SK-N-SH (cell line): ENCODE data around the gene DEGS1.

Source experiments
- CTCF ChIP-seq: fragments of 200-600 bp; sonication (generic); IDR thresholded peaks from 2 replicates; pipeline ENCODE4 v1.6.1; 2017; ENCODE audit warnings: antibody characterized with exemption, mild to moderate bottlenecking, moderate library complexity
- MAX ChIP-seq: IDR thresholded peaks from 2 replicates; pipeline ENCODE4 v1.4.0; 2012; ENCODE audit warnings: low read depth
- NRF1 ChIP-seq: IDR thresholded peaks from 2 replicates; pipeline ENCODE4 v1.6.1; 2012; ENCODE audit warnings: low read depth, mild to moderate bottlenecking, low read length
- POLR2AphosphoS5 ChIP-seq: IDR thresholded peaks from 2 replicates; pipeline ENCODE4 v1.6.1; 2012; ENCODE audit warnings: low read depth, low read length
- YY1 ChIP-seq: IDR thresholded peaks from 2 replicates; pipeline ENCODE4 v1.4.0; 2012; ENCODE audit warnings: low read depth, mild to moderate bottlenecking

GRCh38 chr1:224181453-224181810, 1.6 kb upstream of the DEGS1 start:
- TF ChIP-seq CTCF: no peak
- TF ChIP-seq YY1: no peak
- TF ChIP-seq NRF1: no peak
- TF ChIP-seq MAX: no peak
- no peak for TF ChIP-seq POLR2AphosphoS5
